Activated B cell treated with CpG ODN at 0.5 μM for 24 hours (primary cell): ENCODE measurements around the gene OSBPL5. TPM values are rescaled to one million over a fixed set of nuclear protein-coding genes. Genes with fewer than 3 reads are reported as not detected.

ENCODE experiments used
- ATAC-seq: fragments of 200-7000 bp; cut with Tn5 transposase; one replicate; pipeline ENCODE4 v1.10.0; 2021; ENCODE audit warnings: low read depth, mild to moderate bottlenecking, moderate library complexity
- CTCF ChIA-PET: fragments of 350-600 bp; sonication (Branson Sonifier 250); formaldehyde crosslinking; loops from one replicate; lab custom pipeline; 2021; ENCODE audit warnings: antibody characterized with exemption; lab: Charles Lee
- POLR2A ChIA-PET: fragments of 350-600 bp; sonication (Branson Sonifier 250); formaldehyde crosslinking; loops from one replicate; lab custom pipeline; 2021; ENCODE audit warnings: antibody characterized with exemption; lab: Charles Lee
- DNase-seq: peaks from one replicate; pipeline ENCODE4 v3.0.0; 2022
- H3K27ac Mint-ChIP-seq: one replicate; pipeline ENCODE4 v1.8.0; 2020; ENCODE audit warnings: mixed read lengths
- H3K27me3 Mint-ChIP-seq: one replicate; pipeline ENCODE4 v1.8.0; 2021; ENCODE audit warnings: mixed read lengths
- H3K36me3 Mint-ChIP-seq: one replicate; pipeline ENCODE4 v1.8.0; 2021; ENCODE audit warnings: low read depth, mixed read lengths
- H3K4me1 Mint-ChIP-seq: one replicate; pipeline ENCODE4 v1.8.0; 2021; ENCODE audit warnings: mixed read lengths
- H3K4me3 Mint-ChIP-seq: one replicate; pipeline ENCODE4 v1.8.0; 2020; ENCODE audit warnings: mild to moderate bottlenecking, mixed read lengths
- H3K9me3 Mint-ChIP-seq: one replicate; pipeline ENCODE4 v1.8.0; 2020; ENCODE audit warnings: mixed read lengths
- CTCF ChIP-seq: fragments of 200-600 bp; IDR thresholded peaks from one replicate; pipeline ENCODE4 v1.8.0; 2022; ENCODE audit warnings: antibody characterized with exemption, mild to moderate bottlenecking
- intact Hi-C: fragments of 100-400 bp; cut with micrococcal nuclease; formaldehyde crosslinking; loops from one replicate; pipeline ENCODE4 v1.15.1; 2024
- total RNA-seq: library from RNA; stranded (reverse); gene quantifications from 2 replicates; pipeline ENCODE4 v1.2.3, GENCODE V29; 2022

The OSBPL5 gene
- total RNA-seq, 1 donor from 2014 or later, result not detected

GRCh38 chr11:3155216-3155615 is 9.9 kb downstream of the OSBPL5 start:
- Mint-ChIP-seq H3K9me3 (no peaks in the 10 kb centered on the region), H3K4me3 (no peak overlapping the region), H3K36me3 (no peaks in the 10 kb centered on the region), H3K27me3 (peaks cover 13% of the 10 kb centered on the region), H3K4me1 (peaks cover 1% of the 10 kb centered on the region), H3K27ac (no peak overlapping the region)
- intact Hi-C loops, result no loop called here
- DNase-seq (no peak), ATAC-seq (no peak)
- POLR2A ChIA-PET, result no interaction called here
- CTCF ChIA-PET, result no interaction called here
- TF ChIP-seq CTCF, result no peak

GRCh38 chr11:3154001-3154599 is 11.0 kb downstream of the OSBPL5 start:
- POLR2A ChIA-PET, result no interaction called here

GRCh38 chr11:3153291-3153861 is 11.7 kb downstream of the OSBPL5 start:
- ATAC-seq (no peak), DNase-seq (no peak)
- Mint-ChIP-seq H3K4me3 (no peak overlapping the region), H3K9me3 (no peaks in the 10 kb centered on the region), H3K36me3 (no peaks in the 10 kb centered on the region), H3K27ac (no peak overlapping the region), H3K27me3 (peaks cover 4% of the 10 kb centered on the region), H3K4me1 (no peaks in the 10 kb centered on the region)
- POLR2A ChIA-PET, result no interaction called here
- no peak for TF ChIP-seq CTCF
- intact Hi-C loops, result no loop called here
- CTCF ChIA-PET, result no interaction called here

More at GRCh38 chr11:3154001-3154599, 11.0 kb downstream of the OSBPL5 start:
- CTCF ChIA-PET, result no interaction called here
- no peak overlapping the region for H3K27ac Mint-ChIP-seq
- intact Hi-C loops, result no loop called here
- no peak for DNase-seq
- TF ChIP-seq CTCF, result no peak
- no peak overlapping the region for H3K4me3 Mint-ChIP-seq
- no peak for ATAC-seq
- H3K27me3 Mint-ChIP-seq, result peaks cover 9% of the 10 kb centered on the region
- H3K4me1 Mint-ChIP-seq, result no peaks in the 10 kb centered on the region
- H3K9me3 Mint-ChIP-seq, result no peaks in the 10 kb centered on the region
- H3K36me3 Mint-ChIP-seq, result no peaks in the 10 kb centered on the region

- Mint-ChIP-seq H3K27me3 (peaks cover 2% of the 10 kb centered on the region), H3K27ac (no peak overlapping the region), H3K4me3 (no peak overlapping the region), H3K4me1 (no peaks in the 10 kb centered on the region), H3K9me3 (no peaks in the 10 kb centered on the region), H3K36me3 (no peaks in the 10 kb centered on the region)
- intact Hi-C loops, result no loop called here
- ATAC-seq (no peak), DNase-seq (no peak)
- TF ChIP-seq CTCF, result no peak
- ChIA-PET CTCF (no interaction called here), POLR2A (no interaction called here)
Measured at GRCh38 chr11:3152471-3153110, 12.5 kb downstream of the OSBPL5 start.

- Mint-ChIP-seq H3K9me3 (no peaks in the 10 kb centered on the region), H3K27ac (no peak overlapping the region), H3K4me1 (no peaks in the 10 kb centered on the region), H3K27me3 (peaks cover 2% of the 10 kb centered on the region), H3K36me3 (no peaks in the 10 kb centered on the region), H3K4me3 (no peak overlapping the region)
- POLR2A ChIA-PET, result no interaction called here
- no peak for TF ChIP-seq CTCF
- ATAC-seq, result no peak
- intact Hi-C loops, result no loop called here
- CTCF ChIA-PET, result no interaction called here
- DNase-seq, result no peak
Measured at GRCh38 chr11:3150726-3151125, 14.4 kb downstream of the OSBPL5 start.
